Ectodermal cell (in vitro differentiated cells): ENCODE results near the gene ATAD3B.
"Not testable (repeated sequence)": the region's sequence is repeated elsewhere in the genome, so short reads cannot be mapped to it uniquely, and the experiment has no call there.

Source experiments
- H3K27ac ChIP-seq: 2 replicates; pipeline ENCODE4 v1.7.0; 2013; ENCODE audit warnings: mild to moderate bottlenecking, low read depth, low read length; ENCODE audit not compliant: insufficient read depth, poor library complexity, severe bottlenecking
- H3K27me3 ChIP-seq: 2 replicates; pipeline ENCODE4 v1.7.0; 2013; ENCODE audit warnings: mild to moderate bottlenecking, low read length; ENCODE audit not compliant: insufficient read depth, control insufficient read depth, poor library complexity, severe bottlenecking
- H3K36me3 ChIP-seq: one replicate; pipeline ENCODE4 v1.7.0; 2013; ENCODE audit warnings: low read length; ENCODE audit not compliant: control insufficient read depth, insufficient read depth
- H3K4me1 ChIP-seq: one replicate; pipeline ENCODE4 v1.7.0; 2013; ENCODE audit warnings: low read length; ENCODE audit not compliant: control insufficient read depth, insufficient read depth
- H3K4me3 ChIP-seq: 2 replicates; pipeline ENCODE4 v1.7.0; 2013; ENCODE audit warnings: low read depth, low read length, control low read depth; ENCODE audit not compliant: insufficient read depth
- H3K9me3 ChIP-seq: 2 replicates; pipeline ENCODE4 v1.7.0; 2013; ENCODE audit warnings: mild to moderate bottlenecking, low read length, moderate library complexity; ENCODE audit not compliant: control insufficient read depth
- WGBS, 2 experiments: methylation state at CpG; one replicate each; pipeline ENCODE4 v1.1.7; 2013; ENCODE audit warnings: missing lambda C conversion rate in 2 of 2; 5-methylcytosine and 5-hydroxymethylcytosine counted together

ATAD3B gene

GRCh38 chr1:1427820-1428148, 43.8 kb upstream of the ATAD3B start:
- no peaks in the 10 kb centered on the region for H3K36me3 ChIP-seq
- peaks cover 39% of the 10 kb centered on the region for H3K4me1 ChIP-seq

DNA sequence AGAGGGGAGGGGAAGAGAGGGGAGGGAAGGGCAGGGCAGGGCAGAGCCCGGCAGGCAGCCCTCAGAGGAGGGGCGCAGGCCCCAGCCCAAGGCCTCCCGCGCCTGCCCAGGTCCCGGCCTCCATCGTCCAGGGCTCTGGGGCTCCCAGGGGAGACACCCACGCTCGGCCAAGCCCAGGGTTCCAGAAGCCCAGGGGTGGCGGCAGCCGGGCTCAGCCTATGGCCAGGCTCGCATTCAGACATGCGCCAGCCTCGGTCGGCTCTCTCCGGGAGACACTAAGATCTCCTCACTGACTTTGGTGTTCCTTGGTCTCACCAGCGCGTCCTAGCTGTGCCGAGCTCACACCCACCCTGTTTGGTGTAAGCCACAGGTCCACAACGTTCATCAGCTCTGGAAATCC, 43.4 kb upstream of the ATAD3B start:
- no peak overlapping the region for H3K4me3 ChIP-seq
- no peaks in the 10 kb centered on the region for H3K27me3 ChIP-seq
- 92 to 93% methylated on average over 19 of the region's 19 CpGs for WGBS, 2 experiments
- H3K27ac ChIP-seq, result no peak overlapping the region
- H3K36me3 ChIP-seq, result no peaks in the 10 kb centered on the region
- H3K9me3 ChIP-seq, result no peaks in the 10 kb centered on the region
- peaks cover 43% of the 10 kb centered on the region for H3K4me1 ChIP-seq

More at GRCh38 chr1:1427820-1428148, 43.8 kb upstream of the ATAD3B start:
- Histone ChIP-seq H3K9me3 (no peaks in the 10 kb centered on the region), H3K4me3 (peak overlapping the region; percentile 42), H3K27ac (no peak overlapping the region), H3K27me3 (no peaks in the 10 kb centered on the region)
- WGBS, 2 experiments, result 2 to 4% methylated on average over 14 to 15 of the region's 22 CpGs

GRCh38 chr1:1428967-1429366, 42.6 kb upstream of the ATAD3B start:
- not testable (repeated sequence) for H3K27me3 ChIP-seq, H3K27ac ChIP-seq, H3K9me3 ChIP-seq, H3K4me3 ChIP-seq, H3K36me3 ChIP-seq
- peaks cover 51% of the 10 kb centered on the region for H3K4me1 ChIP-seq
- 94% methylated on average over 6 of the region's 6 CpGs for WGBS, 2 experiments

GRCh38 chr1:1429671-1430073, 41.9 kb upstream of the ATAD3B start:
- Histone ChIP-seq H3K36me3 (no peaks in the 10 kb centered on the region), H3K27ac (no peak overlapping the region), H3K27me3 (peaks cover 8% of the 10 kb centered on the region), H3K4me1 (peaks cover 58% of the 10 kb centered on the region), H3K9me3 (no peaks in the 10 kb centered on the region), H3K4me3 (no peak overlapping the region)
- WGBS, 2 experiments, result 93 to 95% methylated on average over 6 of the region's 6 CpGs

- peaks cover 15% of the 10 kb centered on the region for H3K27me3 ChIP-seq
- no peaks in the 10 kb centered on the region for H3K36me3 ChIP-seq
- no peak overlapping the region for H3K27ac ChIP-seq
- WGBS, 2 experiments, result 39 to 43% methylated on average over 33 to 35 of the region's 35 CpGs
- H3K4me3 ChIP-seq, result no peak overlapping the region
- no peaks in the 10 kb centered on the region for H3K9me3 ChIP-seq
- H3K4me1 ChIP-seq, result peaks cover 64% of the 10 kb centered on the region
These were observed 41.2 kb upstream of the ATAD3B start for GRCh38 chr1:1430114-1430982.

DNA sequence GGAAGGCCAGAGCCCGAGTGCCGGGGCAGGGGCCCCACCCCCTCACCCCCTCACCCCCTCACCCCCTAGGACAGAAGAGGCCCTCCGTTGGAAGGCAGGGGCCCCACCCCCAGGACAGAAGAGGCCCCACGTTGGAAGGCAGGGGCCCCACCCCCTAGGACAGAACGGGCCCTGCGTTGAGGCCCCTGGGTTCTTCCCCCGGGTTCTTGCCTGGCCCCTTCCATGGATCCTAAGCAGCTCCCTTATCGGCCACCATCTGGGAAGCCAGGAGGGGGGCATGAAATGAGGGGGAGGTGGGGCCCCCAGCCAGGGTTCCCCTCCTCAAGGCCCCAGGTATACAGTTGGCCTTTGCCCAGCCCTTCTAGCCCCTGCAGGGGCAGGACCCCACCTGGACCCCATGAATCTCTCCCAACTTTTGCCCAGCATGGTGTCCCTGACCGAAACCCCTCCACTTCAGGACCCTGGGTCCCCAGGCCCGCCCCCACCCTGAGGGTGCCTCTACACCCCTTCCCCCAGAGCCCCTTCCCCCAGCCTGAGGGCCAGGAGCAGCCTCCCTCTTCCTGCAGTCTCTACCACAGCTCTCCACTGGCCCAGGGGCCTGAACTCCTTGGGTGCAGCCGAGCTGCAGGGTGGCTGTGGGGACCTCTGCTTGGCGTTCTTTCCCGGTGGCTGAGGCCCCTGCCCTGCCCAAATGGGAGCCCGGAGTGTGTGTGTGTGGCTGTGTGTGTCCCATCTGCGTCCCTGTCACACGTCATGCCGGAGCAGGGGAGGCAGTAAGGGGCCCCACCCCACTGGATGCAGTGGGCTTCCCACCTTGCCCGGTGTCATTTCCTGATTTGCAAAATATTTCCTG, 40.3 kb upstream of the ATAD3B start:
- H3K4me1 ChIP-seq, result peaks cover 62% of the 10 kb centered on the region
- no peak overlapping the region for H3K4me3 ChIP-seq
- H3K36me3 ChIP-seq, result no peaks in the 10 kb centered on the region
- no peaks in the 10 kb centered on the region for H3K9me3 ChIP-seq
- H3K27ac ChIP-seq, result no peak overlapping the region
- WGBS, 2 experiments, result 69 to 70% methylated on average over 16 of the region's 18 CpGs
- peaks cover 21% of the 10 kb centered on the region for H3K27me3 ChIP-seq

DNA sequence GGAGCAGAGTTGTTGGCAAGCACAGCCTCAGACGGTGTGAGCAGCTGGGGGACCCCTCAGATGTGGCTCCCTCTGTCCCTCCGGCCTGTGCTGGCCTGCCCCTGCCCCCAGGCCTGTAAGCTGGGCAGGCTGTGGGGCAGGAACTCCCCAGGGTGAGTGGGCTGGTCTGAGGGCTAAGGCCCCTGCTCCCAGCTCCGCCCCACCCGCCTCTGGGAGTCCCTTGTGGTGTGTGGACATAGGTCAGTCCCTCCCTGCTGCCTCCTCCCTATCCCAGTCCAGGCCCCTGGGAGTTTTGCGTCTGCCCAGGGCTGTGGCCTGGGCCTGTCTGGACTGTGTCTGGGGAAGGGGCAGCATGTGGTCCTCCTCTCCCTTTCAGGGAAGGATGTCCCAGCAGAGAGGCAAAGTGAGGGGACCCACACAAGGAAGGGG, 39.7 kb upstream of the ATAD3B start:
- WGBS, 2 experiments, result 43 to 60% methylated on average over 5 of the region's 5 CpGs
- Histone ChIP-seq H3K9me3 (no peaks in the 10 kb centered on the region), H3K27ac (no peak overlapping the region), H3K36me3 (no peaks in the 10 kb centered on the region), H3K4me1 (peaks cover 58% of the 10 kb centered on the region), H3K4me3 (no peak overlapping the region), H3K27me3 (peaks cover 27% of the 10 kb centered on the region)

DNA sequence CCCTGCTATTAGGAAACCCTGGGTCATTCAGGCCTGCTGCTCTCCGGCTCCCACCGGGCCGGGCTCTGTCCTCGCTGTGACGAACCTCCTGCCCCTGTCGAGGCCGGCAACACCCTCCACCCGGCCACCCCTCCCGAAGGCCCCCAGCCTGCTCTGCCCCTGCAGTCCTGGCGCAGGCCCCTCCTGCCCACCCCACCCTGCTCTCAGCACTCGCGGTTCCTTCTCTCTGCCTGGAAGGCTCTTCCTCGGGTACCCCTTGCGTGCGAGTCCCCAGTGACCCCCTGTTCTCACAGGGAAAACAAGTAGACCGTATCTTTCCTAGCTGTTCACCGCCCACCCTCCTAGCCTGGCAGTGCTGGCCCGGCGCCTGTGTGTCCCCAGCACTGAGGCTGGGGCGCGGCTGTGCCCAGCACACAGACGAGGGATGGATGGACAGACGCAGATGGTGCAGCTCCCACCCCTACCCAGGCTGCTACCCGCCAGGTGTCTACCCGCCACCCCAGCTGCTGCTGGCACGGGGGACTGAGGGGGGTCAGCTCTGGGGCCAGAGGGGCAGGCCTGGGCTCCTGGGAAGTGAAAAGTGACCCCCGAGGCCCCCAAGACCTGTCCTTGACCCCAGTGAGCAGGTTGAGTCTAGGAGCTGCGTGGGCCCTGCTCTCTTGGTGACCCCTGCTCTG, 39.2 kb upstream of the ATAD3B start:
- peaks cover 31% of the 10 kb centered on the region for H3K27me3 ChIP-seq
- H3K4me1 ChIP-seq, result peaks cover 58% of the 10 kb centered on the region
- H3K36me3 ChIP-seq, result no peaks in the 10 kb centered on the region
- no peaks in the 10 kb centered on the region for H3K9me3 ChIP-seq
- WGBS, 2 experiments, result 79 to 81% methylated on average over 28 of the region's 28 CpGs
- H3K4me3 ChIP-seq, result no peak overlapping the region
- H3K27ac ChIP-seq, result peak overlapping the region; percentile 90

DNA sequence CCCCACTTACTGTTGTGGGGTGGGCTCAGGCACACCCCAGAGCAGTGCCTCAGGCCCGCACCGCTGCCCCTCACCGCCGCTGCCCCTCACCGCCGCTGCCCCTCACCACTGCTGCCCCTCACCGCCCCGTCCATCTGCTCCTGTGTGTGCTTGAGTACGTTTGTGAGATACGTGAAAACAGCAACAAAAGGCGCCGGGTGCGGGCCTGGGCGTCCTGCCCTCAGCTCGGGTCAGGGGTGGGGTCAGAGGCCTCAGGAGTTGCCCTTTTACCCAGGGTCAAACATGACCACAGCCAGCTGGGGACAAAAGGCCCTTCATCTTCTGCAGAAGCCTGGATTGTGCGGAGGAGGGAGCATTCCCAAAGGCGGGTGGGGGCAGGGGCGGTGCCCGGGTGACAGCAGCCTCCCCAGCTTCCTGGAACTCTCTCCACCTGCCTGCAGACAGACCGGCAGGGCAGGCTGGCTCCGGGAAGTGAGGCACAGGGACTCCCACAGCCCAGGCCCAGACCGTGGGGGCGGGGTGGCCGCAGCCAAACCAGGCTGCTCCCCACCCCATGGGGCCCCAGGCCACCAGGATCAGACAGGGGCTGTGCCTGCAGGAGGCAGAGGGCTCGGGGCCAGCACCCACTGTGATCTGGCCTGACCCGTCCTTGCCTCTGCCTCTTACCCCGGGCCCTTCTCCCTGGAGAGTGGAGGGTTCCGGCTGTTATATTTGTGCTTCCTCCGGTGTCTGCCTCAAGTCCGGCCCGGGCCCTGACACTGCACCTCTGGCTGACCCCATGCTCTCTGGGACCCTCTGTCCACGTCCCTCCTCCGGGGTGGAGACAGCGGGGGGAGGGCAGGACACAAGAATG, 38.4 kb upstream of the ATAD3B start:
- WGBS, 2 experiments, result 32% methylated on average over 34 of the region's 34 CpGs
- no peaks in the 10 kb centered on the region for H3K9me3 ChIP-seq
- H3K36me3 ChIP-seq, result no peaks in the 10 kb centered on the region
- peaks cover 31% of the 10 kb centered on the region for H3K27me3 ChIP-seq
- H3K27ac ChIP-seq, result peak overlapping the region; percentile 90
- H3K4me3 ChIP-seq, result peak overlapping the region; percentile 18
- H3K4me1 ChIP-seq, result peaks cover 63% of the 10 kb centered on the region
